HepG2 (cell line): ENCODE data around the gene KIRREL3. TPM values are rescaled to one million over a fixed set of nuclear protein-coding genes. Genes with fewer than 3 reads are reported as not detected.

Source experiments
- ATAC-seq: fragments of 200-7000 bp; cut with Tn5 transposase; 3 replicates; pipeline ENCODE4 v1.9.1; 2020; ENCODE audit warnings: mild to moderate bottlenecking, moderate library complexity
- BruUV-seq: library from RNA; stranded (reverse); fragments of 400-500 nt; replicated peaks from 2 replicates; lab custom pipeline; 2021; lab: Mats Ljungman, UMichigan
- CTCF ChIA-PET: fragments of 300-600 bp; formaldehyde crosslinking; extraction: SDS; loops from one replicate; lab custom pipeline; 2021; ENCODE audit warnings: low total read pairs, inconsistent platforms, low intra/inter-chr PET ratio; lab: Yijun Ruan, JAX
- POLR2A ChIA-PET: fragments of 350-600 bp; sonication (Branson Sonifier 250); formaldehyde crosslinking; loops from one replicate; lab custom pipeline; 2020; ENCODE audit warnings: antibody characterized with exemption, inconsistent platforms; lab: Yijun Ruan, JAX
- DNase-seq: peaks from one replicate; pipeline ENCODE4 v3.0.0-alpha.2; 2015; ENCODE audit warnings: low spot score
- FAIRE-seq: peaks from 3 replicates; lab custom pipeline; 2011; peaks lifted over from hg19 to GRCh38; lab: Jason Lieb, UNC
- H2AFZ ChIP-seq: one replicate; pipeline ENCODE4 v1.6.1; 2011; ENCODE audit warnings: low read length, inconsistent platforms
- H3K27ac ChIP-seq: fragments of 300-600 bp; 3 replicates; pipeline ENCODE4 v1.8.0; 2011; ENCODE audit warnings: mixed run types, mild to moderate bottlenecking, mixed read lengths, low read length, inconsistent platforms; ENCODE audit not compliant: insufficient read depth; ENCODE audit errors: extremely low read length
- H3K27me3 ChIP-seq, 2 experiments: fragments of 200-600 bp in 1 of 2; 2 replicates in 1 of 2; 3 replicates in 1 of 2; pipeline versions ENCODE4 v1.6.0 to v1.8.0; 2011; ENCODE audit warnings: low read length in 2 of 2, mild to moderate bottlenecking in 2 of 2, moderate library complexity in 2 of 2, inconsistent platforms in 1 of 2; ENCODE audit not compliant: insufficient read depth in 2 of 2, control insufficient read depth in 1 of 2
- H3K36me3 ChIP-seq, 2 experiments: fragments of 200-600 bp in 1 of 2; replicated peaks in 1 of 2; 2 replicates in 1 of 2; 3 replicates in 1 of 2; pipeline versions ENCODE4 v1.5.1 to v1.8.0; 2011; ENCODE audit warnings: low read length in 2 of 2, inconsistent platforms in 1 of 2; ENCODE audit not compliant: insufficient read depth in 2 of 2, control insufficient read depth in 1 of 2
- H3K4me1 ChIP-seq: 2 replicates; pipeline ENCODE4 v1.5.1; 2012; ENCODE audit warnings: low read length, inconsistent platforms; ENCODE audit not compliant: insufficient read depth
- H3K4me2 ChIP-seq: 2 replicates; pipeline ENCODE4 v1.6.0; 2011; ENCODE audit warnings: low read depth, low read length, inconsistent platforms
- H3K4me3 ChIP-seq, 3 experiments: fragments of 200-600 bp in 1 of 3; sonication (generic), shearing (Covaris generic) in 1 of 3; replicated peaks in 1 of 3; 2 replicates each; pipeline ENCODE4 v1.5.1; 2011 to 2016; ENCODE audit warnings: low read length in 3 of 3, inconsistent platforms in 2 of 3, low read depth in 2 of 3, mild to moderate bottlenecking in 2 of 3, control low read depth in 1 of 3, mixed read lengths in 1 of 3; ENCODE audit not compliant: insufficient read depth in 1 of 3
- H3K79me2 ChIP-seq: one replicate; pipeline ENCODE4 v1.6.1; 2011; ENCODE audit warnings: low read length, inconsistent platforms; ENCODE audit not compliant: insufficient read depth
- H3K9ac ChIP-seq: 2 replicates; pipeline ENCODE4 v1.6.0; 2011; ENCODE audit warnings: mild to moderate bottlenecking, low read depth, low read length, inconsistent platforms; ENCODE audit not compliant: insufficient read depth
- H3K9me3 ChIP-seq: 2 replicates; pipeline ENCODE4 v1.5.1; 2012; ENCODE audit warnings: mild to moderate bottlenecking, low read length
- H4K20me1 ChIP-seq: 2 replicates; pipeline ENCODE4 v1.6.0; 2011; ENCODE audit warnings: inconsistent platforms, mild to moderate bottlenecking, low read length, moderate library complexity; ENCODE audit not compliant: insufficient read depth
- ATF7 ChIP-seq, 2 experiments: fragments of 450-650 bp in 1 of 2; sonication (generic) in 1 of 2; formaldehyde crosslinking in 1 of 2; IDR thresholded peaks; 2 replicates each; pipeline versions ENCODE4 v1.4.0 to v1.6.1; 2016 to 2020; ENCODE audit warnings: antibody characterized with exemption in 1 of 2, mild to moderate bottlenecking in 1 of 2, missing genetic modification reagents in 1 of 2
- ATF7-NPFF ChIP-seq: sonication (generic); formaldehyde crosslinking; IDR thresholded peaks from 2 replicates; pipeline ENCODE4 v1.8.1; 2023; ENCODE audit warnings: mild to moderate bottlenecking, low read depth, missing genetic modification reagents, moderate library complexity
- CHD2 ChIP-seq: IDR thresholded peaks from 2 replicates; pipeline ENCODE4 v1.6.1; 2011; ENCODE audit warnings: low read depth, low read length, improper control_type of control experiment
- DNMT3B ChIP-seq: conservative IDR thresholded peaks from 2 replicates; pipeline ENCODE4 v1.6.1; 2016; ENCODE audit warnings: missing biosample characterization, control low read depth
- KDM5A ChIP-seq: fragments of 200-600 bp; sonication (generic); IDR thresholded peaks from 2 replicates; pipeline ENCODE4 v1.7.0; 2018; ENCODE audit warnings: antibody characterized with exemption, mild to moderate bottlenecking, low read length, borderline replicate concordance
- NAIF1 ChIP-seq: sonication (generic); formaldehyde crosslinking; IDR thresholded peaks from 2 replicates; pipeline ENCODE4 v1.5.0; 2020; ENCODE audit warnings: mild to moderate bottlenecking, missing genetic modification reagents, borderline replicate concordance
- NCOR1 ChIP-seq: fragments of 200-600 bp; sonication (generic); IDR thresholded peaks from 2 replicates; pipeline ENCODE4 v1.7.0; 2017; ENCODE audit warnings: antibody characterized with exemption, low read length, borderline replicate concordance
- NFRKB ChIP-seq: fragments of 450-650 bp; IDR thresholded peaks from 2 replicates; pipeline ENCODE4 v1.6.1; 2017
- RBAK ChIP-seq: sonication (generic); formaldehyde crosslinking; IDR thresholded peaks from 2 replicates; pipeline ENCODE4 v1.5.1; 2020; ENCODE audit warnings: mild to moderate bottlenecking, missing genetic modification reagents
- REXO4 ChIP-seq: sonication (generic); formaldehyde crosslinking; IDR thresholded peaks from 2 replicates; pipeline ENCODE4 v1.8.0; 2022; ENCODE audit warnings: missing genetic modification reagents, mild to moderate bottlenecking, borderline replicate concordance
- RORA ChIP-seq: sonication (generic); formaldehyde crosslinking; IDR thresholded peaks from 2 replicates; pipeline ENCODE4 v1.5.0; 2020; ENCODE audit warnings: mild to moderate bottlenecking, missing genetic modification reagents, moderate library complexity
- SMAD1 ChIP-seq: sonication (generic); formaldehyde crosslinking; IDR thresholded peaks from 2 replicates; pipeline ENCODE4 v1.4.0; 2020; ENCODE audit warnings: missing genetic modification reagents, low read depth, mild to moderate bottlenecking, borderline replicate concordance
- TCF7 ChIP-seq: sonication (generic); IDR thresholded peaks from 2 replicates; pipeline ENCODE4 v1.6.1; 2016; ENCODE audit warnings: antibody characterized with exemption, low read depth
- ZBTB1 ChIP-seq: sonication (generic); formaldehyde crosslinking; IDR thresholded peaks from 2 replicates; pipeline ENCODE4 v1.4.0; 2020; ENCODE audit warnings: missing genetic modification reagents, borderline replicate concordance
- ZNF292 ChIP-seq: sonication (generic); formaldehyde crosslinking; IDR thresholded peaks from 2 replicates; pipeline ENCODE4 v1.8.1; 2022; ENCODE audit warnings: mild to moderate bottlenecking, low read depth, missing genetic modification reagents, borderline replicate concordance
- ZNF354B ChIP-seq: sonication (generic); formaldehyde crosslinking; IDR thresholded peaks from 2 replicates; pipeline ENCODE4 v1.8.0; 2022; ENCODE audit warnings: mild to moderate bottlenecking, missing genetic modification reagents
- ZNF496 ChIP-seq: sonication (generic); formaldehyde crosslinking; IDR thresholded peaks from 2 replicates; pipeline ENCODE4 v1.8.1; 2023; ENCODE audit warnings: mild to moderate bottlenecking, moderate library complexity, missing genetic modification reagents; ENCODE audit not compliant: insufficient replicate concordance
- ZNF549 ChIP-seq: sonication (generic); formaldehyde crosslinking; IDR thresholded peaks from 2 replicates; pipeline ENCODE4 v1.5.0; 2020; ENCODE audit warnings: missing genetic modification reagents
- WGBS: methylation state at CpG from one replicate; pipeline ENCODE4 v1.1.6; 2017; ENCODE audit warnings: low lambda C conversion rate; 5-methylcytosine and 5-hydroxymethylcytosine counted together
- in situ Hi-C: cut with HindIII; loops from 2 replicates; pipeline ENCODE4 v1.10.0; 2017; ENCODE audit warnings: low pct_unique_long_range_greater_than_20kb; ENCODE audit not compliant: extremely low pct_ligation_motif_present
- intact Hi-C: fragments of 100-400 bp; cut with micrococcal nuclease; formaldehyde crosslinking; loops from one replicate; pipeline ENCODE4 v1.10.0; 2022; ENCODE audit not compliant: unreplicated experiment
- polyA plus RNA-seq, 8 experiments: library from polyadenylated mRNA; depleted of rRNA in 3 of 8; stranded (reverse) in 7 of 8; unstranded in 1 of 8; fragments of >200 nt; fragmentation: Illumina TruSeq in 4 of 8; extraction: Trizol in 4 of 8; gene quantifications; 2 replicates each; pipeline versions ENCODE4 v1.2.1 to v1.2.3, GENCODE V29; 2011 to 2016; ENCODE audit warnings: low read depth in 4 of 8, missing spikeins in 1 of 8, mixed read lengths in 1 of 8; ENCODE audit not compliant: insufficient read depth in 1 of 8
- total RNA-seq, 5 experiments: library from RNA; depleted of rRNA; stranded (reverse); fragments of >200 nt; fragmentation: Illumina TruSeq; extraction: Trizol; gene quantifications; 2 replicates each; pipeline ENCODE4 v1.2.3, GENCODE V29; 2016; ENCODE audit warnings: low read depth in 1 of 5
- TF ChIP-seq, protein P1 (sequence below): sonication (generic); formaldehyde crosslinking; IDR thresholded peaks from 2 replicates; pipeline ENCODE4 v1.4.0; 2020; ENCODE audit warnings: mild to moderate bottlenecking, low read depth, missing genetic modification reagents
- TF ChIP-seq, protein P2 (sequence below): sonication (generic); formaldehyde crosslinking; conservative IDR thresholded peaks from 2 replicates; pipeline ENCODE4 v1.4.0; 2020; ENCODE audit warnings: missing genetic modification reagents

Gene KIRREL3
- total and polyA plus RNA-seq, 2 of the 13 experiments (the other 11 are each of a cell fraction or from before 2014, with no cell fraction given): not detected

DNA sequence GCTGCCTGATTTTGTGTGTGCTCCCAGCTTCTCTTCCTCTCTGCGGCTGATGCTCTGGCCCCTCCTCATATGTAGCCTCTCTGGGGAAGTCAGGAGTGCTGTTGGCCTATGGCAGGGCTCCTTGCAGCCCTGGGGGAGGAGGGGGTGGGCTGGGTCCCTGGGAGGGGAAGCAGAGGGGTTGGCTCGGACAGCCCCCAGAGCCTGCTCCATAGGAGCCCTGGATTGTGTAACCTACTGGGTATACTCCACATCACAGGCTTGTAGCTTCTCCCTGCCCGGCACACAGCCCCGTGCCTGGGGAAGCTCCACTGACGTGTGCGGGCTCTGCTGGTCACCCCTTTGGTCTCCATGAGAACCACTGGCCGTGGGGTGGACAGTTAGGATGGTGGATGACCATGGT, 531.3 kb downstream of the KIRREL3 start:
- no peak overlapping the region for H2AFZ ChIP-seq
- no peak for TF ChIP-seq ZNF354B (CRISPR knock-in tag)
- TF ChIP-seq, protein P1, sequence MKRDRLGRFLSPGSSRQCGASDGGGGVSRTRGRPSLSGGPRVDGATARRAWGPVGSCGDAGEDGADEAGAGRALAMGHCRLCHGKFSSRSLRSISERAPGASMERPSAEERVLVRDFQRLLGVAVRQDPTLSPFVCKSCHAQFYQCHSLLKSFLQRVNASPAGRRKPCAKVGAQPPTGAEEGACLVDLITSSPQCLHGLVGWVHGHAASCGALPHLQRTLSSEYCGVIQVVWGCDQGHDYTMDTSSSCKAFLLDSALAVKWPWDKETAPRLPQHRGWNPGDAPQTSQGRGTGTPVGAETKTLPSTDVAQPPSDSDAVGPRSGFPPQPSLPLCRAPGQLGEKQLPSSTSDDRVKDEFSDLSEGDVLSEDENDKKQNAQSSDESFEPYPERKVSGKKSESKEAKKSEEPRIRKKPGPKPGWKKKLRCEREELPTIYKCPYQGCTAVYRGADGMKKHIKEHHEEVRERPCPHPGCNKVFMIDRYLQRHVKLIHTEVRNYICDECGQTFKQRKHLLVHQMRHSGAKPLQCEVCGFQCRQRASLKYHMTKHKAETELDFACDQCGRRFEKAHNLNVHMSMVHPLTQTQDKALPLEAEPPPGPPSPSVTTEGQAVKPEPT (CRISPR knock-in tag): no peak
- TF ChIP-seq ZBTB1 (CRISPR knock-in tag): no peak
- no peak for TF ChIP-seq NFRKB
- TF ChIP-seq ZNF549 (CRISPR knock-in tag): no peak
- TF ChIP-seq, protein P2, sequence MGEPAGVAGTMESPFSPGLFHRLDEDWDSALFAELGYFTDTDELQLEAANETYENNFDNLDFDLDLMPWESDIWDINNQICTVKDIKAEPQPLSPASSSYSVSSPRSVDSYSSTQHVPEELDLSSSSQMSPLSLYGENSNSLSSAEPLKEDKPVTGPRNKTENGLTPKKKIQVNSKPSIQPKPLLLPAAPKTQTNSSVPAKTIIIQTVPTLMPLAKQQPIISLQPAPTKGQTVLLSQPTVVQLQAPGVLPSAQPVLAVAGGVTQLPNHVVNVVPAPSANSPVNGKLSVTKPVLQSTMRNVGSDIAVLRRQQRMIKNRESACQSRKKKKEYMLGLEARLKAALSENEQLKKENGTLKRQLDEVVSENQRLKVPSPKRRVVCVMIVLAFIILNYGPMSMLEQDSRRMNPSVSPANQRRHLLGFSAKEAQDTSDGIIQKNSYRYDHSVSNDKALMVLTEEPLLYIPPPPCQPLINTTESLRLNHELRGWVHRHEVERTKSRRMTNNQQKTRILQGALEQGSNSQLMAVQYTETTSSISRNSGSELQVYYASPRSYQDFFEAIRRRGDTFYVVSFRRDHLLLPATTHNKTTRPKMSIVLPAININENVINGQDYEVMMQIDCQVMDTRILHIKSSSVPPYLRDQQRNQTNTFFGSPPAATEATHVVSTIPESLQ (CRISPR knock-in tag): no peak
- TF ChIP-seq NCOR1: no peak
- TF ChIP-seq REXO4 (CRISPR knock-in tag): no peak
- TF ChIP-seq CHD2: no peak
- no peak for TF ChIP-seq ZNF292 (CRISPR knock-in tag)
- TF ChIP-seq DNMT3B (CRISPR knock-in tag): no peak
- TF ChIP-seq ZNF496 (CRISPR knock-in tag): no peak
- no peak for TF ChIP-seq TCF7
- no peak for TF ChIP-seq RORA (CRISPR knock-in tag)
- no peak for TF ChIP-seq ATF7-NPFF (CRISPR knock-in tag)
- TF ChIP-seq KDM5A: no peak
- TF ChIP-seq RBAK (CRISPR knock-in tag): no peak
- TF ChIP-seq ATF7 (IDR thresholded peaks at IDR 0.05): no peak
- no peak for TF ChIP-seq ATF7 (CRISPR knock-in tag; IDR thresholded peaks at IDR 0.05)
- TF ChIP-seq SMAD1: no peak
- no peak for TF ChIP-seq NAIF1 (CRISPR knock-in tag)
- DNase-seq (no peak), ATAC-seq (no peak), FAIRE-seq (no peak)
- no peaks in the 10 kb centered on the region for H3K36me3 ChIP-seq
- in situ Hi-C loops (no loop called here), intact Hi-C loops (no loop called here)
- WGBS: 6% methylated on average over 6 of the region's 7 CpGs
- H3K9ac ChIP-seq: no peak overlapping the region
- H4K20me1 ChIP-seq: no peaks in the 10 kb centered on the region
- H3K4me1 ChIP-seq: peaks cover 5% of the 10 kb centered on the region
- no peak overlapping the region for H3K4me2 ChIP-seq
- no peak overlapping the region for H3K4me3 ChIP-seq
- no peak overlapping the region for H3K27ac ChIP-seq
- POLR2A ChIA-PET: no interaction called here
- no TSS peak for BruUV-seq
- no peaks in the 10 kb centered on the region for H3K9me3 ChIP-seq
- CTCF ChIA-PET: no interaction called here
- H3K27me3 ChIP-seq: peaks cover 5 to 39% of the 10 kb centered on the region in 2 experiments; a peak in 3 of 5 replicates
- H3K79me2 ChIP-seq: no peaks in the 10 kb centered on the region
